HCT116 (cell line): ENCODE data around the gene ZCCHC24. TPM values are rescaled to one million over a fixed set of nuclear protein-coding genes. Genes with fewer than 3 reads are reported as not detected.

Experiments used
- ATAC-seq: fragments of 200-7000 bp; cut with Tn5 transposase; 2 replicates; pipeline ENCODE4 v1.9.1; 2020; ENCODE audit warnings: mild to moderate bottlenecking, moderate library complexity
- BruUV-seq: library from RNA; stranded (reverse); fragments of 400-500 nt; replicated peaks from 2 replicates; lab custom pipeline; 2021; lab: Mats Ljungman, UMichigan
- CTCF ChIA-PET: fragments of 300-600 bp; sonication (Branson Sonifier 250); formaldehyde crosslinking; loops from one replicate; lab custom pipeline; 2021; ENCODE audit warnings: antibody characterized with exemption; lab: Charles Lee
- POLR2A ChIA-PET: fragments of 300-600, 350-600 bp; sonication (Branson Sonifier 250); formaldehyde crosslinking; loops from one replicate; lab custom pipeline; 2021; ENCODE audit warnings: antibody characterized with exemption; lab: Charles Lee
- RAD21 ChIA-PET, 2 experiments: fragments of 300-600 bp; sonication (Branson Sonifier 250); formaldehyde crosslinking; loops; one replicate each; lab custom pipeline; 2023; ENCODE audit warnings: low total read pairs in 2 of 2; ENCODE audit not compliant: uncharacterized antibody in 2 of 2, unreplicated experiment in 2 of 2, low non-redundant PET in 1 of 2; lab: Charles Lee
- DNase-seq: peaks from one replicate; pipeline ENCODE4 v3.0.0-alpha.2; 2010; ENCODE audit warnings: low read depth, low spot score
- H2AFZ ChIP-seq: fragments of 200-600 bp; shearing (Covaris generic), sonication (generic); 2 replicates; pipeline ENCODE4 v1.6.1; 2017; ENCODE audit warnings: low read depth, mixed run types, mixed read lengths, antibody characterized with exemption, low read length; ENCODE audit not compliant: poor library complexity, severe bottlenecking
- H3K27ac ChIP-seq: 2 replicates; pipeline ENCODE4 v1.5.1; 2012; ENCODE audit warnings: low read depth, low read length
- H3K27me3 ChIP-seq: fragments of 200-600 bp; sonication (generic); 2 replicates; pipeline ENCODE4 v1.6.1; 2016; ENCODE audit warnings: mixed run types, low read length, mixed read lengths; ENCODE audit not compliant: insufficient read depth
- H3K36me3 ChIP-seq, 2 experiments: fragments of 200-500 bp in 1 of 2; fragments of 200-600 bp in 1 of 2; sonication (Bioruptor generic) in 1 of 2; sonication (generic) in 1 of 2; 2 replicates each; pipeline versions ENCODE4 v1.5.1 to v1.6.1; 2014 to 2016; ENCODE audit warnings: low read length in 2 of 2, inconsistent platforms in 1 of 2, mixed read lengths in 1 of 2, mixed run types in 1 of 2; ENCODE audit not compliant: insufficient read depth in 2 of 2, control insufficient read depth in 1 of 2
- H3K4me1 ChIP-seq, 2 experiments: fragments of 200-600 bp in 1 of 2; sonication (generic) in 1 of 2; 2 replicates each; pipeline versions ENCODE4 v1.5.1 to v1.6.1; 2012 to 2017; ENCODE audit warnings: low read length in 2 of 2, inconsistent platforms in 1 of 2, mild to moderate bottlenecking in 1 of 2, mixed read lengths in 1 of 2, mixed run types in 1 of 2, moderate library complexity in 1 of 2; ENCODE audit not compliant: insufficient read depth in 2 of 2, control insufficient read depth in 1 of 2
- H3K4me2 ChIP-seq: fragments of 200-600 bp; sonication (generic); 2 replicates; pipeline ENCODE4 v1.6.1; 2017; ENCODE audit warnings: mixed run types, low read length, mixed read lengths
- H3K4me3 ChIP-seq, 2 experiments: fragments of 200-600 bp in 1 of 2; sonication (generic) in 1 of 2; replicated peaks in 1 of 2; 2 replicates each; pipeline ENCODE4 v1.5.1; 2011 to 2016; ENCODE audit warnings: low read length in 2 of 2, control low read depth in 1 of 2, low read depth in 1 of 2, mild to moderate bottlenecking in 1 of 2, mixed read lengths in 1 of 2, mixed run types in 1 of 2
- H3K79me2 ChIP-seq: fragments of 200-600 bp; sonication (generic); 2 replicates; pipeline ENCODE4 v1.6.1; 2017; ENCODE audit warnings: mild to moderate bottlenecking, mixed run types, low read length, moderate library complexity, mixed read lengths; ENCODE audit not compliant: insufficient read depth
- H3K9ac ChIP-seq: fragments of 200-600 bp; sonication (generic); 2 replicates; pipeline ENCODE4 v1.6.1; 2016; ENCODE audit warnings: low read length, mixed read lengths
- H3K9me2 ChIP-seq: fragments of 200-600 bp; sonication (generic), shearing (Covaris generic); 2 replicates; pipeline ENCODE4 v1.6.1; 2017; ENCODE audit warnings: mixed run types, mild to moderate bottlenecking, moderate library complexity; ENCODE audit not compliant: insufficient read depth
- H3K9me3 ChIP-seq, 2 experiments: fragments of 200-500 bp in 1 of 2; fragments of 200-600 bp in 1 of 2; sonication (Bioruptor generic) in 1 of 2; sonication (generic) in 1 of 2; 2 replicates each; pipeline ENCODE4 v1.6.1; 2014 to 2017; ENCODE audit warnings: low read length in 2 of 2, mixed read lengths in 2 of 2, inconsistent platforms in 1 of 2, low read depth in 1 of 2, mild to moderate bottlenecking in 1 of 2, mixed run types in 1 of 2, moderate library complexity in 1 of 2; ENCODE audit not compliant: control insufficient read depth in 1 of 2, insufficient read depth in 1 of 2
- H4K20me1 ChIP-seq: fragments of 200-600 bp; sonication (generic), shearing (Covaris generic); 2 replicates; pipeline ENCODE4 v1.6.1; 2017; ENCODE audit warnings: mixed run types, mild to moderate bottlenecking, moderate library complexity; ENCODE audit not compliant: insufficient read depth
- CBX3 ChIP-seq: IDR thresholded peaks from 2 replicates; pipeline ENCODE4 v1.6.1; 2012; ENCODE audit warnings: low read depth
- CEBPB ChIP-seq: IDR thresholded peaks from 2 replicates; pipeline ENCODE4 v1.6.1; 2012; ENCODE audit warnings: low read depth
- ELF1 ChIP-seq: IDR thresholded peaks from 2 replicates; pipeline ENCODE4 v1.6.1; 2012; ENCODE audit warnings: low read depth, borderline replicate concordance
- EZH2phosphoT487 ChIP-seq: fragments of 200-600 bp; IDR thresholded peaks from 2 replicates; pipeline ENCODE4 v1.6.1; 2018; ENCODE audit warnings: antibody characterized with exemption, borderline replicate concordance
- POLR2A ChIP-seq: IDR thresholded peaks from 2 replicates; pipeline ENCODE4 v1.7.0; 2011; ENCODE audit warnings: borderline replicate concordance; ENCODE audit not compliant: insufficient read depth, insufficient read length; ENCODE audit errors: extremely low read depth
- POLR2AphosphoS5 ChIP-seq: IDR thresholded peaks from 2 replicates; pipeline ENCODE4 v1.6.1; 2011; ENCODE audit warnings: mild to moderate bottlenecking, low read depth, low read length, moderate library complexity
- RAD21 ChIP-seq: IDR thresholded peaks from 2 replicates; pipeline ENCODE4 v1.6.1; 2012; ENCODE audit warnings: low read depth, mild to moderate bottlenecking
- REST ChIP-seq: IDR thresholded peaks from 2 replicates; pipeline ENCODE4 v1.6.1; 2012; ENCODE audit warnings: low read depth
- SIN3A ChIP-seq: IDR thresholded peaks from 2 replicates; pipeline ENCODE4 v1.6.1; 2012; ENCODE audit warnings: low read depth
- SRF ChIP-seq: IDR thresholded peaks from 2 replicates; pipeline ENCODE4 v1.6.1; 2012; ENCODE audit warnings: low read depth
- TCF7L2 ChIP-seq: IDR thresholded peaks from 2 replicates; pipeline ENCODE4 v1.7.0; 2011; ENCODE audit warnings: borderline replicate concordance, inconsistent platforms; ENCODE audit not compliant: insufficient read depth, insufficient read length; ENCODE audit errors: extremely low read depth
- YY1 ChIP-seq: IDR thresholded peaks from 2 replicates; pipeline ENCODE4 v1.6.1; 2011; ENCODE audit warnings: low read length, low read depth, moderate library complexity, mild to moderate bottlenecking; ENCODE audit not compliant: insufficient replicate concordance; ENCODE audit errors: extremely low read depth
- ZFX ChIP-seq: fragments of 450-650 bp; IDR thresholded peaks from 2 replicates; pipeline ENCODE4 v1.6.1; 2017
- ZNF274 ChIP-seq: fragments of 200-500 bp; sonication (Bioruptor generic); IDR thresholded peaks from 2 replicates; pipeline ENCODE4 v1.6.1; 2014; ENCODE audit warnings: mild to moderate bottlenecking, low read depth, low read length, inconsistent platforms
- intact Hi-C: fragments of 100-400 bp; cut with micrococcal nuclease; formaldehyde crosslinking; loops from 2 replicates; pipeline ENCODE4 v1.10.0; 2022
- total RNA-seq: library from RNA; stranded (reverse); gene quantifications from one replicate; pipeline ENCODE4 v1.2.1, GENCODE V29; 2021; ENCODE audit not compliant: unreplicated experiment

The ZCCHC24 gene
- total RNA-seq, 1 experiment from 2014 or later: 7.0 TPM

- POLR2A ChIA-PET: no interaction called here
- ATAC-seq (no peak), DNase-seq (no peak)
- no peak overlapping the region for H3K27ac ChIP-seq
- CTCF ChIA-PET: no interaction called here
- no peaks in the 10 kb centered on the region for H3K79me2 ChIP-seq
- intact Hi-C loops: no loop called here
- H3K4me2 ChIP-seq: no peak overlapping the region
- no peak overlapping the region for H3K4me3 ChIP-seq
- no peaks in the 10 kb centered on the region for H3K9me3 ChIP-seq
- H3K36me3 ChIP-seq: no peaks in the 10 kb centered on the region
- no TSS peak for BruUV-seq
- no peaks in the 10 kb centered on the region for H3K9me2 ChIP-seq
- TF ChIP-seq YY1 (no peak), POLR2A (no peak), ZNF274 (no peak), ELF1 (no peak), CBX3 (no peak), EZH2phosphoT487 (no peak), TCF7L2 (no peak), ZFX (no peak), POLR2AphosphoS5 (no peak), REST (no peak), CEBPB (no peak), SRF (no peak), RAD21 (no peak), SIN3A (no peak)
- RAD21 ChIA-PET: no interaction called here
- H3K9ac ChIP-seq: no peak overlapping the region
- H3K27me3 ChIP-seq: no peaks in the 10 kb centered on the region
- no peak overlapping the region for H2AFZ ChIP-seq
- peaks cover 3 to 10% of the 10 kb centered on the region in 2 experiments; a peak in 2 of 4 replicates for H3K4me1 ChIP-seq
- H4K20me1 ChIP-seq: no peaks in the 10 kb centered on the region
Observed at GRCh38 chr10:79376751-79377556, 68.5 kb downstream of the ZCCHC24 start.
